Panc1 (cell line): ENCODE data around the gene PCDHA7.
"Not testable (repeated sequence)": the region's sequence is repeated elsewhere in the genome, so short reads cannot be mapped to it uniquely, and the experiment has no call there.

Experiments
- POLR2AphosphoS5 ChIP-seq: IDR thresholded peaks from 2 replicates; pipeline ENCODE4 v1.6.1; 2012; ENCODE audit warnings: mild to moderate bottlenecking, low read depth, low read length, moderate library complexity
- TCF7L2 ChIP-seq: IDR thresholded peaks from 2 replicates; pipeline ENCODE4 v1.6.1; 2011; ENCODE audit warnings: mild to moderate bottlenecking, low read depth, low read length, inconsistent platforms
- TF ChIP-seq, protein P1 (sequence below): fragments of 450-650 bp; IDR thresholded peaks from 2 replicates; pipeline ENCODE4 v1.5.1; 2017; ENCODE audit warnings: mild to moderate bottlenecking

DNA sequence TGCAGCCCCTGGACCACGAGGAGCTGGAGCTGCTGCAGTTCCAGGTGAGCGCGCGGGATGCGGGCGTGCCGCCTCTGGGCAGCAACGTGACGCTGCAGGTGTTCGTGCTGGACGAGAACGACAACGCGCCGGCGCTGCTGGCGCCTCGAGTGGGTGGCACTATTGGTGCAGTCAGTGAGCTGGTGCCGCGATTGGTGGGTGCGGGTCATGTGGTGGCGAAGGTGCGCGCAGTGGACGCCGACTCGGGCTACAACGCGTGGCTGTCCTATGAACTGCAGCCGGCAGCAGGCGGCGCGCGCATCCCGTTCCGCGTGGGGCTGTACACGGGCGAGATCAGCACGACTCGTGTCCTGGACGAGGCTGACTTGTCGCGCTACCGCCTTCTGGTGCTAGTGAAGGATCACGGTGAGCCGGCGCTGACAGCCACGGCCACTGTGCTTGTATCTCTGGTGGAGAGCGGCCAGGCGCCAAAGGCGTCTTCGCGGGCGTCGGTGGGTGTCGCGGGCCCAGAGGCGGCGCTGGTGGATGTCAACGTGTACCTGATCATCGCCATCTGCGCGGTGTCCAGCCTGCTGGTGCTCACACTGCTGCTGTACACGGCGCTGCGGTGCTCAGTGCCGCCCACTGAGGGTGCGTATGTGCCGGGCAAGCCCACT lies 46.1 kb upstream of the PCDHA7 start:
- TF ChIP-seq, protein P1, sequence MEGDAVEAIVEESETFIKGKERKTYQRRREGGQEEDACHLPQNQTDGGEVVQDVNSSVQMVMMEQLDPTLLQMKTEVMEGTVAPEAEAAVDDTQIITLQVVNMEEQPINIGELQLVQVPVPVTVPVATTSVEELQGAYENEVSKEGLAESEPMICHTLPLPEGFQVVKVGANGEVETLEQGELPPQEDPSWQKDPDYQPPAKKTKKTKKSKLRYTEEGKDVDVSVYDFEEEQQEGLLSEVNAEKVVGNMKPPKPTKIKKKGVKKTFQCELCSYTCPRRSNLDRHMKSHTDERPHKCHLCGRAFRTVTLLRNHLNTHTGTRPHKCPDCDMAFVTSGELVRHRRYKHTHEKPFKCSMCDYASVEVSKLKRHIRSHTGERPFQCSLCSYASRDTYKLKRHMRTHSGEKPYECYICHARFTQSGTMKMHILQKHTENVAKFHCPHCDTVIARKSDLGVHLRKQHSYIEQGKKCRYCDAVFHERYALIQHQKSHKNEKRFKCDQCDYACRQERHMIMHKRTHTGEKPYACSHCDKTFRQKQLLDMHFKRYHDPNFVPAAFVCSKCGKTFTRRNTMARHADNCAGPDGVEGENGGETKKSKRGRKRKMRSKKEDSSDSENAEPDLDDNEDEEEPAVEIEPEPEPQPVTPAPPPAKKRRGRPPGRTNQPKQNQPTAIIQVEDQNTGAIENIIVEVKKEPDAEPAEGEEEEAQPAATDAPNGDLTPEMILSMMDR = not testable (repeated sequence)
- TF ChIP-seq POLR2AphosphoS5, TCF7L2: not testable (repeated sequence)
